A549 (cell line): Measurements from ENCODE around the gene ETV3L. TPM values are rescaled to one million over a fixed set of nuclear protein-coding genes. Genes with fewer than 3 reads are reported as not detected.

Source experiments
- ATAC-seq, 2 experiments: fragments of 200-7000 bp in 1 of 2; fragments of >200 bp in 1 of 2; cut with Nextera tagmentation in 1 of 2; cut with Tn5 transposase in 1 of 2; 3 replicates each; pipeline versions ENCODE4 v1.8.0 to v1.9.1; 2018 to 2020; ENCODE audit warnings: mild to moderate bottlenecking in 1 of 2, moderate library complexity in 1 of 2
- CTCF ChIA-PET: fragments of 300-600 bp; sonication (Branson Sonifier 250); formaldehyde crosslinking; extraction: SDS; loops from one replicate; lab custom pipeline; 2021; ENCODE audit warnings: antibody characterized with exemption, inconsistent platforms; lab: Yijun Ruan, JAX
- POLR2A ChIA-PET: fragments of 350-600 bp; formaldehyde crosslinking; extraction: SDS; loops from one replicate; lab custom pipeline; 2021; ENCODE audit warnings: antibody characterized with exemption, inconsistent platforms; lab: Yijun Ruan, JAX
- DNase-seq, 2 experiments: peaks; one replicate each; pipeline versions ENCODE4 v3.0.0 to v3.0.0-alpha.2; 2011 to 2016; ENCODE audit warnings: low read depth in 1 of 2, low spot score in 1 of 2
- FAIRE-seq: peaks from 2 replicates; lab custom pipeline; 2011; peaks lifted over from hg19 to GRCh38; lab: Jason Lieb, UNC
- H3K27ac ChIP-seq, 2 experiments: fragments of >200 bp; sonication (Bioruptor Twin); formaldehyde crosslinking; 3 replicates each; pipeline ENCODE4 v1.5.1; 2016 to 2017
- H3K4me1 ChIP-seq: fragments of >200 bp; sonication (Bioruptor Twin); formaldehyde crosslinking; 3 replicates; pipeline ENCODE4 v1.6.1; 2016
- H3K4me2 ChIP-seq: fragments of >200 bp; sonication (Bioruptor Twin); formaldehyde crosslinking; 3 replicates; pipeline ENCODE4 v1.6.1; 2016
- H3K4me3 ChIP-seq: fragments of >200 bp; sonication (Bioruptor Twin); formaldehyde crosslinking; 3 replicates; pipeline ENCODE4 v1.5.1; 2016
- H3K9me3 ChIP-seq: fragments of >200 bp; sonication (Bioruptor Twin); formaldehyde crosslinking; 3 replicates; pipeline ENCODE4 v1.6.1; 2016
- BHLHE40 ChIP-seq: IDR thresholded peaks from 2 replicates; pipeline ENCODE4 v1.6.1; 2012; ENCODE audit warnings: low read depth, low read length, inconsistent platforms
- CBX8 ChIP-seq: fragments of 200-600 bp; sonication (generic); IDR thresholded peaks from 2 replicates; pipeline ENCODE4 v1.6.1; 2016
- FOSB ChIP-seq: fragments of 250-450 bp; sonication (Bioruptor Pico); IDR thresholded peaks from 2 replicates; pipeline ENCODE4 v1.5.0; 2020; ENCODE audit warnings: mild to moderate bottlenecking, moderate library complexity
- FOSL2 ChIP-seq, 2 experiments: fragments of 450-650 bp in 1 of 2; fragments of >200 bp in 1 of 2; sonication (Bioruptor Twin) in 1 of 2; formaldehyde crosslinking; IDR thresholded peaks; 2 replicates each; pipeline versions ENCODE4 v1.5.0 to v1.6.1; 2016 to 2020; ENCODE audit warnings: mild to moderate bottlenecking in 1 of 2, moderate library complexity in 1 of 2
- HEYL ChIP-seq: fragments of 250-450 bp; sonication (Bioruptor Pico); IDR thresholded peaks from 2 replicates; pipeline ENCODE4 v1.8.0; 2021; ENCODE audit warnings: mild to moderate bottlenecking, moderate library complexity
- HOXA7 ChIP-seq: fragments of 250-450 bp; sonication (Bioruptor Pico); IDR thresholded peaks from 2 replicates; pipeline ENCODE4 v1.5.0; 2020; ENCODE audit warnings: mild to moderate bottlenecking, moderate library complexity
- MAFK ChIP-seq: fragments of 450-650 bp; IDR thresholded peaks from 2 replicates; pipeline ENCODE4 v1.6.1; 2014; ENCODE audit not compliant: partially characterized antibody
- NR3C1 ChIP-seq: fragments of >200 bp; sonication (Bioruptor Twin); formaldehyde crosslinking; IDR thresholded peaks from 3 replicates; pipeline ENCODE4 v1.6.1; 2017
- POLR2AphosphoS2 ChIP-seq: conservative IDR thresholded peaks from 2 replicates; pipeline ENCODE4 v1.6.1; 2012; ENCODE audit warnings: low read length, improper control_type of control experiment, inconsistent platforms
- RCOR1 ChIP-seq: fragments of 150-350 bp; IDR thresholded peaks from 2 replicates; pipeline ENCODE4 v1.6.1; 2014; ENCODE audit warnings: antibody characterized with exemption, low read length, low read depth
- WGBS: methylation state at CpG from one replicate; pipeline ENCODE4 v1.1.6; 2017; ENCODE audit errors: missing lambda C conversion rate; 5-methylcytosine and 5-hydroxymethylcytosine counted together
- polyA plus RNA-seq, 4 experiments: library from polyadenylated mRNA; depleted of rRNA in 3 of 4; stranded (reverse); fragments of >200 nt; fragmentation: RNase III in 1 of 4; extraction: RNeasy Plus Mini Kit Qiagen cat#74134 plus additional on column Dnase treatment in 1 of 4; gene quantifications; 2 replicates in 3 of 4; 3 replicates in 1 of 4; pipeline ENCODE4 v1.2.3, GENCODE V29; 2011 to 2017
- TF ChIP-seq, protein P1 (sequence below): fragments of 250-450 bp; sonication (Bioruptor Pico); IDR thresholded peaks from 2 replicates; pipeline ENCODE4 v1.5.0; 2021; ENCODE audit warnings: mild to moderate bottlenecking, moderate library complexity, borderline replicate concordance
- TF ChIP-seq, protein P2 (sequence below): fragments of 200-600 bp; sonication (generic); IDR thresholded peaks from 2 replicates; pipeline ENCODE4 v1.6.1; 2016; ENCODE audit warnings: antibody characterized with exemption, mild to moderate bottlenecking, moderate library complexity
- TF ChIP-seq, protein P3 (sequence below): IDR thresholded peaks from 2 replicates; pipeline ENCODE4 v1.6.1; 2012

ETV3L gene
- polyA plus RNA-seq, 2 of the 4 experiments (the other 2 are of a cell fraction), result not detected

DNA sequence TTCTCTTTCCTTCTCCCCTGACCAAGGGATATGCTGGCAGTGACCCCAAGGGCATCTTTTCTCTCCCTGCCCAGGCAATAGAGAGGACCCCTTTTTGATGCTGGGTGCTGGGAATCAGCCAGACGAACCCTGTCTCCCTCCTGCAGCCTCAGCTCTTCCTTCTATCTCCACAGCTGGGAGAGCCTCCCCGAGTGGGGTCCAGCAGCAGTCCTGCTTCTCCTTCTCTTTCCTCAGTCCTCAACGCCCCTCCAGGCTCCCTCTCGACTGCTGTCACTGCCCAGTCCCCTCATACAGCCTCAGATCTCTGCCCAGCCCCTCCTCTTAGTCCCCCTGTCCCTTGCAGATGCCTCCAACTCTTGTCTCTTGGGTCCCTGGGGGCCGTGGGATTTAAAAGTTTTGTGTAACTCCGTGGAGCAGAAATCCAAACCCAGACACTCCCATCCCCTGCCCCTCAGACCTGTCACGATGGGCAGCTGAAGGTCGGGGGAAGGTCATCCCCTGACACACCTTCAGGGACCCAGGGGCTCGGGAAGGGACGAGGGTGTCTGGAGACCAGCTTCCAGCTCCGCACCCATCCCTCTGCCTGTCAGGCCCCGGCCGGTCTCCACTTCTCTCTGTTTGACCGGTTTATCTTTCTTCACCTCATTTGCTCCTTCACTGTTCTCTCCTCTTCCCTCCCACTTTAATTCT is 5.8 kb upstream of the ETV3L start:
- CTCF ChIA-PET, result interaction anchor here (1.5 to 11.4 kb wide), 4 partner anchors 10 to 50 kb away, joined by 3 to 104 read pairs (median 13); no protein-coding TSS in a partner anchor
- H3K27ac ChIP-seq, result peak overlapping the region in 1 of 2 experiments; percentile 73; a peak in 3 of 6 replicates
- peaks cover 19% of the 10 kb centered on the region for H3K4me1 ChIP-seq
- FAIRE-seq (no peak), DNase-seq (no peak)
- H3K9me3 ChIP-seq, result no peaks in the 10 kb centered on the region
- WGBS, result 66% methylated on average over 14 of the region's 14 CpGs
- H3K4me2 ChIP-seq, result no peak overlapping the region
- POLR2A ChIA-PET, result no interaction called here
- no peak overlapping the region for H3K4me3 ChIP-seq
- TF ChIP-seq RCOR1 (no peak), FOSB (CRISPR knock-in tag) (no peak), BHLHE40 (no peak), MAFK (no peak)
- TF ChIP-seq, protein P1, sequence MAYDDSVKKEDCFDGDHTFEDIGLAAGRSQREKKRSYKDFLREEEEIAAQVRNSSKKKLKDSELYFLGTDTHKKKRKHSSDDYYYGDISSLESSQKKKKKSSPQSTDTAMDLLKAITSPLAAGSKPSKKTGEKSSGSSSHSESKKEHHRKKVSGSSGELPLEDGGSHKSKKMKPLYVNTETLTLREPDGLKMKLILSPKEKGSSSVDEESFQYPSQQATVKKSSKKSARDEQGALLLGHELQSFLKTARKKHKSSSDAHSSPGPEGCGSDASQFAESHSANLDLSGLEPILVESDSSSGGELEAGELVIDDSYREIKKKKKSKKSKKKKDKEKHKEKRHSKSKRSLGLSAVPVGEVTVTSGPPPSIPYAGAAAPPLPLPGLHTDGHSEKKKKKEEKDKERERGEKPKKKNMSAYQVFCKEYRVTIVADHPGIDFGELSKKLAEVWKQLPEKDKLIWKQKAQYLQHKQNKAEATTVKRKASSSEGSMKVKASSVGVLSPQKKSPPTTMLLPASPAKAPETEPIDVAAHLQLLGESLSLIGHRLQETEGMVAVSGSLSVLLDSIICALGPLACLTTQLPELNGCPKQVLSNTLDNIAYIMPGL, result no peak
- TF ChIP-seq, protein P2, sequence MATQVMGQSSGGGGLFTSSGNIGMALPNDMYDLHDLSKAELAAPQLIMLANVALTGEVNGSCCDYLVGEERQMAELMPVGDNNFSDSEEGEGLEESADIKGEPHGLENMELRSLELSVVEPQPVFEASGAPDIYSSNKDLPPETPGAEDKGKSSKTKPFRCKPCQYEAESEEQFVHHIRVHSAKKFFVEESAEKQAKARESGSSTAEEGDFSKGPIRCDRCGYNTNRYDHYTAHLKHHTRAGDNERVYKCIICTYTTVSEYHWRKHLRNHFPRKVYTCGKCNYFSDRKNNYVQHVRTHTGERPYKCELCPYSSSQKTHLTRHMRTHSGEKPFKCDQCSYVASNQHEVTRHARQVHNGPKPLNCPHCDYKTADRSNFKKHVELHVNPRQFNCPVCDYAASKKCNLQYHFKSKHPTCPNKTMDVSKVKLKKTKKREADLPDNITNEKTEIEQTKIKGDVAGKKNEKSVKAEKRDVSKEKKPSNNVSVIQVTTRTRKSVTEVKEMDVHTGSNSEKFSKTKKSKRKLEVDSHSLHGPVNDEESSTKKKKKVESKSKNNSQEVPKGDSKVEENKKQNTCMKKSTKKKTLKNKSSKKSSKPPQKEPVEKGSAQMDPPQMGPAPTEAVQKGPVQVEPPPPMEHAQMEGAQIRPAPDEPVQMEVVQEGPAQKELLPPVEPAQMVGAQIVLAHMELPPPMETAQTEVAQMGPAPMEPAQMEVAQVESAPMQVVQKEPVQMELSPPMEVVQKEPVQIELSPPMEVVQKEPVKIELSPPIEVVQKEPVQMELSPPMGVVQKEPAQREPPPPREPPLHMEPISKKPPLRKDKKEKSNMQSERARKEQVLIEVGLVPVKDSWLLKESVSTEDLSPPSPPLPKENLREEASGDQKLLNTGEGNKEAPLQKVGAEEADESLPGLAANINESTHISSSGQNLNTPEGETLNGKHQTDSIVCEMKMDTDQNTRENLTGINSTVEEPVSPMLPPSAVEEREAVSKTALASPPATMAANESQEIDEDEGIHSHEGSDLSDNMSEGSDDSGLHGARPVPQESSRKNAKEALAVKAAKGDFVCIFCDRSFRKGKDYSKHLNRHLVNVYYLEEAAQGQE, result no peak
- TF ChIP-seq, protein P3, sequence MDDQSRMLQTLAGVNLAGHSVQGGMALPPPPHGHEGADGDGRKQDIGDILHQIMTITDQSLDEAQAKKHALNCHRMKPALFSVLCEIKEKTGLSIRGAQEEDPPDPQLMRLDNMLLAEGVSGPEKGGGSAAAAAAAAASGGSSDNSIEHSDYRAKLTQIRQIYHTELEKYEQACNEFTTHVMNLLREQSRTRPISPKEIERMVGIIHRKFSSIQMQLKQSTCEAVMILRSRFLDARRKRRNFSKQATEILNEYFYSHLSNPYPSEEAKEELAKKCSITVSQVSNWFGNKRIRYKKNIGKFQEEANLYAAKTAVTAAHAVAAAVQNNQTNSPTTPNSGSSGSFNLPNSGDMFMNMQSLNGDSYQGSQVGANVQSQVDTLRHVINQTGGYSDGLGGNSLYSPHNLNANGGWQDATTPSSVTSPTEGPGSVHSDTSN, result no peak
- TF ChIP-seq, all 56 proteins: peak for 0
- no peak for ATAC-seq

GRCh38 chr1:157104598-157105293 is 5.1 kb upstream of the ETV3L start:
- ATAC-seq, result peak in 1 of 2 experiments; percentile 54; a peak in 4 of 6 replicates
- WGBS, result 74% methylated on average over 6 of the region's 6 CpGs
- Histone ChIP-seq H3K4me2 (peak overlapping the region; percentile 22; the same call in 1 of the 3 replicates), H3K4me3 (no peak overlapping the region), H3K27ac (peak overlapping the region in 1 of 2 experiments; percentile 73; a peak in 2 of 6 replicates), H3K9me3 (no peaks in the 10 kb centered on the region), H3K4me1 (peaks cover 19% of the 10 kb centered on the region)
- no peak for FAIRE-seq
- CTCF ChIA-PET, result interaction anchor here (1.5 to 11.4 kb wide), 4 partner anchors 10 to 51 kb away, joined by 3 to 104 read pairs (median 13); no protein-coding TSS in a partner anchor
- peak; percentile 14 to 35 for DNase-seq
- TF ChIP-seq POLR2AphosphoS2, result no peak
- no peak for TF ChIP-seq HEYL
- TF ChIP-seq FOSL2 (IDR thresholded peaks at IDR 0.05), result no peak
- 0 out of 2 replicates have a peak, but pooled peaks have one; percentile 14 for TF ChIP-seq FOSL2 (CRISPR knock-in tag; IDR thresholded peaks at IDR 0.05)
- TF ChIP-seq NR3C1, result no peak
- peak; percentile 41 for TF ChIP-seq MAFK
- no peak for TF ChIP-seq CBX8
- no peak for TF ChIP-seq FOSB (CRISPR knock-in tag)
- TF ChIP-seq, protein P3, result no peak
- TF ChIP-seq HOXA7, result no peak
- POLR2A ChIA-PET, result no interaction called here
